Karpas-422 (cell line): Measurements from ENCODE around the gene FRMD8. TPM values are rescaled to one million over a fixed set of nuclear protein-coding genes. Genes with fewer than 3 reads are reported as not detected.

ENCODE experiments used
- DNase-seq: peaks from one replicate; pipeline ENCODE4 v3.0.0-alpha.2; 2015
- H2AFZ ChIP-seq: fragments of 200-600 bp; sonication (generic); 2 replicates; pipeline ENCODE4 v1.6.1; 2014; ENCODE audit warnings: antibody characterized with exemption, low read length, mixed read lengths
- H3K27ac ChIP-seq: fragments of 200-600 bp; sonication (generic); 2 replicates; pipeline ENCODE4 v1.5.1; 2014; ENCODE audit warnings: mild to moderate bottlenecking, low read length, moderate library complexity
- H3K27me3 ChIP-seq: fragments of 200-600 bp; sonication (generic); 2 replicates; pipeline ENCODE4 v1.6.1; 2014; ENCODE audit warnings: low read length, mixed read lengths
- H3K36me3 ChIP-seq: fragments of 200-600 bp; sonication (generic); 2 replicates; pipeline ENCODE4 v1.6.1; 2014; ENCODE audit warnings: low read length, mixed read lengths; ENCODE audit not compliant: insufficient read depth
- H3K4me1 ChIP-seq: fragments of 200-600 bp; sonication (generic); 2 replicates; pipeline ENCODE4 v1.6.1; 2014; ENCODE audit warnings: mild to moderate bottlenecking, low read length, mixed read lengths
- H3K4me2 ChIP-seq: fragments of 200-600 bp; sonication (generic); 2 replicates; pipeline ENCODE4 v1.6.1; 2014; ENCODE audit warnings: low read length, low read depth, mild to moderate bottlenecking; ENCODE audit not compliant: poor library complexity, severe bottlenecking
- H3K4me3 ChIP-seq: fragments of 200-600 bp; sonication (generic); 2 replicates; pipeline ENCODE4 v1.5.1; 2014; ENCODE audit warnings: mild to moderate bottlenecking, antibody characterized with exemption, low read length, mixed read lengths
- H3K79me2 ChIP-seq: fragments of 200-600 bp; sonication (generic); 2 replicates; pipeline ENCODE4 v1.6.1; 2014; ENCODE audit warnings: mild to moderate bottlenecking, low read length, mixed read lengths
- H3K9ac ChIP-seq: fragments of 200-600 bp; sonication (generic); 2 replicates; pipeline ENCODE4 v1.6.0; 2014; ENCODE audit warnings: low read length
- H3K9me2 ChIP-seq: fragments of 200-600 bp; sonication (generic), shearing (Covaris generic); replicated peaks from 2 replicates; pipeline ENCODE4 v1.6.0; 2014; ENCODE audit warnings: mild to moderate bottlenecking, low read length, moderate library complexity; ENCODE audit not compliant: insufficient read depth
- H3K9me3 ChIP-seq: fragments of 300-700, 200-600 bp; sonication (generic); 2 replicates; pipeline ENCODE4 v1.6.1; 2014; ENCODE audit warnings: low read length, mixed read lengths
- H4K20me1 ChIP-seq: fragments of 200-600 bp; sonication (generic); 2 replicates; pipeline ENCODE4 v1.6.1; 2014; ENCODE audit warnings: mild to moderate bottlenecking, antibody characterized with exemption, low read length, low read depth; ENCODE audit not compliant: insufficient read depth
- total RNA-seq: library from RNA; depleted of rRNA; stranded (reverse); fragments of >200 nt; shearing (Covaris generic); gene quantifications from 2 replicates; pipeline ENCODE4 v1.2.3, GENCODE V29; 2014; ENCODE audit warnings: low replicate concordance

FRMD8 gene
- total RNA-seq, 1 experiment from 2014 or later, result 48.5 TPM

GRCh38 chr11:65363770-65364169 lies 22.7 kb upstream of the FRMD8 start:
- Histone ChIP-seq H3K79me2 (no peaks in the 10 kb centered on the region), H3K27ac (no peak overlapping the region), H3K27me3 (no peaks in the 10 kb centered on the region), H3K4me2 (no peak overlapping the region), H3K4me3 (no peak overlapping the region), H3K9ac (no peak overlapping the region), H3K36me3 (no peaks in the 10 kb centered on the region), H3K4me1 (no peaks in the 10 kb centered on the region), H3K9me2 (no peaks in the 10 kb centered on the region), H4K20me1 (no peaks in the 10 kb centered on the region), H2AFZ (no peak overlapping the region), H3K9me3 (no peaks in the 10 kb centered on the region)
- no peak for DNase-seq

GRCh38 chr11:65366340-65366773 lies 20.1 kb upstream of the FRMD8 start:
- Histone ChIP-seq H3K27me3 (no peaks in the 10 kb centered on the region), H3K27ac (no peak overlapping the region), H3K4me1 (no peaks in the 10 kb centered on the region), H3K9ac (no peak overlapping the region), H2AFZ (no peak overlapping the region), H3K9me2 (no peaks in the 10 kb centered on the region), H3K4me2 (no peak overlapping the region), H4K20me1 (no peaks in the 10 kb centered on the region), H3K9me3 (no peaks in the 10 kb centered on the region), H3K4me3 (no peak overlapping the region), H3K79me2 (no peaks in the 10 kb centered on the region), H3K36me3 (no peaks in the 10 kb centered on the region)
- DNase-seq, result peak; percentile 86

- no peaks in the 10 kb centered on the region for H3K9me2 ChIP-seq
- no peak overlapping the region for H2AFZ ChIP-seq
- no peak overlapping the region for H3K4me2 ChIP-seq
- H3K27ac ChIP-seq, result no peak overlapping the region
- H3K36me3 ChIP-seq, result no peaks in the 10 kb centered on the region
- H3K79me2 ChIP-seq, result no peaks in the 10 kb centered on the region
- no peaks in the 10 kb centered on the region for H3K9me3 ChIP-seq
- no peak overlapping the region for H3K9ac ChIP-seq
- H3K4me1 ChIP-seq, result no peaks in the 10 kb centered on the region
- no peaks in the 10 kb centered on the region for H3K27me3 ChIP-seq
- no peak overlapping the region for H3K4me3 ChIP-seq
- no peaks in the 10 kb centered on the region for H4K20me1 ChIP-seq
- no peak for DNase-seq
These were observed 15.8 kb upstream of the FRMD8 start for GRCh38 chr11:65370659-65371049.

- no peaks in the 10 kb centered on the region for H3K9me3 ChIP-seq
- H3K9me2 ChIP-seq, result no peaks in the 10 kb centered on the region
- H3K4me1 ChIP-seq, result peaks cover 8% of the 10 kb centered on the region
- no peaks in the 10 kb centered on the region for H4K20me1 ChIP-seq
- no peak overlapping the region for H3K27ac ChIP-seq
- H3K9ac ChIP-seq, result no peak overlapping the region
- no peaks in the 10 kb centered on the region for H3K36me3 ChIP-seq
- H3K4me2 ChIP-seq, result no peak overlapping the region
- no peaks in the 10 kb centered on the region for H3K79me2 ChIP-seq
- H3K27me3 ChIP-seq, result no peaks in the 10 kb centered on the region
- no peak overlapping the region for H3K4me3 ChIP-seq
- DNase-seq, result no peak
- no peak overlapping the region for H2AFZ ChIP-seq
These were observed 12.4 kb upstream of the FRMD8 start for GRCh38 chr11:65373839-65374580.

GRCh38 chr11:65375012-65375411 lies 11.4 kb upstream of the FRMD8 start:
- Histone ChIP-seq H3K27me3 (no peaks in the 10 kb centered on the region), H3K4me1 (peaks cover 8% of the 10 kb centered on the region), H3K9me2 (no peaks in the 10 kb centered on the region), H3K4me3 (no peak overlapping the region), H3K79me2 (no peaks in the 10 kb centered on the region), H3K27ac (no peak overlapping the region), H3K9ac (no peak overlapping the region), H3K4me2 (no peak overlapping the region), H4K20me1 (no peaks in the 10 kb centered on the region), H2AFZ (no peak overlapping the region), H3K36me3 (no peaks in the 10 kb centered on the region), H3K9me3 (no peaks in the 10 kb centered on the region)
- DNase-seq, result no peak

- DNase-seq, result no peak
- H3K4me1 ChIP-seq, result peaks cover 14% of the 10 kb centered on the region
- no peaks in the 10 kb centered on the region for H3K27me3 ChIP-seq
- no peak overlapping the region for H3K4me3 ChIP-seq
- no peaks in the 10 kb centered on the region for H3K79me2 ChIP-seq
- H3K9ac ChIP-seq, result no peak overlapping the region
- H3K4me2 ChIP-seq, result no peak overlapping the region
- H3K9me3 ChIP-seq, result no peaks in the 10 kb centered on the region
- H3K27ac ChIP-seq, result no peak overlapping the region
- no peak overlapping the region for H2AFZ ChIP-seq
- H3K9me2 ChIP-seq, result no peaks in the 10 kb centered on the region
- no peaks in the 10 kb centered on the region for H3K36me3 ChIP-seq
- no peaks in the 10 kb centered on the region for H4K20me1 ChIP-seq
These were observed 10.2 kb upstream of the FRMD8 start for GRCh38 chr11:65376138-65376713.

- no peak for DNase-seq
These were observed 9.4 kb upstream of the FRMD8 start for GRCh38 chr11:65377036-65377435.

GRCh38 chr11:65377777-65378176 lies 8.7 kb upstream of the FRMD8 start:
- Histone ChIP-seq H3K9me3 (no peaks in the 10 kb centered on the region), H3K27ac (no peak overlapping the region), H3K36me3 (no peaks in the 10 kb centered on the region), H3K27me3 (no peaks in the 10 kb centered on the region), H3K4me2 (no peak overlapping the region), H2AFZ (no peak overlapping the region), H3K79me2 (no peaks in the 10 kb centered on the region), H3K4me1 (peaks cover 29% of the 10 kb centered on the region), H3K4me3 (no peak overlapping the region), H3K9ac (no peak overlapping the region), H3K9me2 (no peaks in the 10 kb centered on the region), H4K20me1 (no peaks in the 10 kb centered on the region)
- DNase-seq, result no peak

More at GRCh38 chr11:65377036-65377435, 9.4 kb upstream of the FRMD8 start:
- Histone ChIP-seq H3K79me2 (no peaks in the 10 kb centered on the region), H3K4me3 (no peak overlapping the region), H3K27me3 (no peaks in the 10 kb centered on the region), H4K20me1 (no peaks in the 10 kb centered on the region), H3K9me2 (no peaks in the 10 kb centered on the region), H3K4me2 (no peak overlapping the region), H3K9me3 (no peaks in the 10 kb centered on the region), H3K9ac (no peak overlapping the region), H3K4me1 (peaks cover 22% of the 10 kb centered on the region), H3K27ac (no peak overlapping the region), H2AFZ (no peak overlapping the region), H3K36me3 (no peaks in the 10 kb centered on the region)
